H54 (cell line): ENCODE results near the gene PLCXD3.

Experiments used
- DNase-seq: peaks from one replicate; pipeline ENCODE4 v3.0.0; 2011; ENCODE audit warnings: low spot score, mixed read lengths; ENCODE audit not compliant: insufficient read length
- FAIRE-seq: peaks from 3 replicates; lab custom pipeline; 2011; peaks lifted over from hg19 to GRCh38; lab: Jason Lieb, UNC
- POLR2A ChIP-seq: IDR thresholded peaks from 2 replicates; pipeline ENCODE4 v1.6.1; 2011; ENCODE audit warnings: low read depth, mild to moderate bottlenecking, low read length

The PLCXD3 gene

DNA sequence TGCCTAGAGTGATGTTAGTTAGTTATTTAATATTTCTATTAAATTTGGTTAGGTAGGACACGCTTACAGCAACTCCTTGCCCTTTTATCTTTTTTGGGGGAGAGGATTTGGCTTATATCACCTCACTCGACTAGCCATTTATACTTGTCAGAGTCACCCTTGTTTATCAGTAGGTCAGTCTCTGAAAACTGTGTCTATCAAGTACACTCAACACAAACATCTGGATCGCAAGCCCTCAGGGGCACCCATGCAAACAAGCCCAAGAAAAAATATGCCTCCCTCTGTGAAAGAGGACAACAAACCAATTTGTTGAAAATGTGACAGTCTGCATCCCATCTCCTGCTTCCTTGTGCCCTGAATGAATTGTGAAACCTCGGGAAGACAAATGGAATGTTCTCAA lies 139.9 kb downstream of the PLCXD3 start:
- FAIRE-seq (no peak), DNase-seq (no peak)
- no peak for TF ChIP-seq POLR2A

DNA sequence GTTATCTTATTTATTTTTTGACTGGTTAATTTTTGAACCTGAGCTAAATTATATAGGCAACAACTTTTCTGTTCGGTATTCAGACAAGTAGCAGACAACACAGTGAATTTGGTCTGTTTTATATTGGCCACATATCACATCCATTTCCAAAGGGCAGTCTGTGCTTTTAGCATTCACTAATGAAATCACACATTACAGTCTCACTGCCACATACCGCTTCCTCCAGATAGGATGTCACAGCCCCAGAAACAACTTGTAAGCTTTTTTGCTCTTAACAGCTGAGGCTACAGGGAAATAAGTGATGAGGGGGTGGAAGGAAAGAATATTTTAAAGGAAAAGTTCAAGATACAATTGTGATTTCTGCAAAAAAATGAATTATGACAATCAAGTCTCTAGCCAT lies 140.6 kb downstream of the PLCXD3 start:
- no peak for TF ChIP-seq POLR2A
- DNase-seq = no peak
- FAIRE-seq = no peak

DNA sequence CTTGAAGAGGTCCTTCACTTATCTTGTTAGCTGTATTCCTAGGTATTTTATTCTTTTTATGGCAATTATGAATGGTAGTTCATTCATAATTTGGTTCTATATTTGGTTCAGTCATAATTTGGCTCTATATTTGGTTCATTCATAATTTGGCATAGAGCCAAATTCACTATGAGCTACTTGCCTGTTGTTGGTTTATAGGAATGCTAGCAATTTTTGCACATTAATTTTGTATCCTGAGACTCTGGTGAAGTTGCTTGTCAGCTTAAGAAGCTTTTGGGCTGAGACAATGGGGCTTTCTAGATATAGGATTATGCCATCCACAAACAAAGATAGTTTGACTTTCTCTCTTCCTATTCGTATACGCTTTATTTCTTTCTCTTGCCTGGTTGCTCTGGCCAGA lies 142.2 kb downstream of the PLCXD3 start:
- FAIRE-seq = no peak
- DNase-seq = no peak
- TF ChIP-seq POLR2A = no peak

- no peak for TF ChIP-seq POLR2A
- no peak for FAIRE-seq
- DNase-seq = no peak
Observed at GRCh38 chr5:41365369-41365768, 145.0 kb downstream of the PLCXD3 start.

GRCh38 chr5:41364346-41364745 lies 146.1 kb downstream of the PLCXD3 start:
- DNase-seq (no peak), FAIRE-seq (no peak)
- no peak for TF ChIP-seq POLR2A

- DNase-seq (no peak), FAIRE-seq (no peak)
- TF ChIP-seq POLR2A = no peak
Observed at GRCh38 chr5:41363343-41363986, 146.9 kb downstream of the PLCXD3 start.

- DNase-seq (no peak), FAIRE-seq (no peak)
- TF ChIP-seq POLR2A = no peak
Observed at GRCh38 chr5:41356786-41357185, 153.6 kb downstream of the PLCXD3 start.

DNA sequence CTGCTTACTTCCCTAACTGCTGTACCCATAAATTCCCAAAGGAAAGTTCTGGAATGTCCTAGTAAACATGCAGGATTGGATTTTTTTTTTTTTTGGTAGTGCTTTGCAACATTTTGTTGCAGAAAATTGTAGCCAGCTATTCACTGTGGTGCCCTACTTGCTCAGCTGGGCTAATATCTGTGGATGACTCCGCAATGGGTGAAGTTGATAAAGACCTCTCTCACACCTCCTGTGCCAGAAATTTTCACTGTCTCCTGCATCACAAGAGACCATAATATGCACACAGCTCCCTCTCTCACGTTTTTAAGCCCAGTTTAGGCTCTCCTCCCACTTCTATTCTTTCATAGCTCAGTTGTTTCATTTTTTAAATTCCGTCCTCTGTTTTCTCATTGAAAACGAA lies 160.6 kb downstream of the PLCXD3 start:
- DNase-seq (no peak), FAIRE-seq (no peak)
- TF ChIP-seq POLR2A = no peak

GRCh38 chr5:41347569-41347968 lies 162.8 kb downstream of the PLCXD3 start:
- DNase-seq (no peak), FAIRE-seq (no peak)
- TF ChIP-seq POLR2A = no peak

- DNase-seq = no peak
- peak; percentile 20 for FAIRE-seq
Observed at GRCh38 chr5:41346609-41347008, 163.8 kb downstream of the PLCXD3 start.

DNA sequence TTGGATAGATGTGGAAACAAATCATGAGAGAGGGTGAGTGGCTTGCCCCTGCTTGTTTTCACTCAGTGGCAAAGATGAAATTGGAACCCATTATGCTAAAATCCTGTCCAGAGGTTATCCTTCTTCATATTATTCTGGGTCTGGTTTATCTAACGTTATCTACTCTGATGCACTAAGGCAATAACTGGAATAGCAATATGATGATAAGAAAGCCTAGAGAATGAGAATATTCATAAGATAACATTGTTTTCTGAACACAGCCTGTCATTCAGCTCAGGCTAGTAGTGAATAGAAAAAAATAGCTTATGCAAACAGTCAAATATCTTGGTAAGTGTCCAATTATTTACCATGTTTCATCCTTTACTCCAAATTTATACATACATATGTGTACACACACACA lies 165.1 kb downstream of the PLCXD3 start:
- DNase-seq = no peak
- no peak for FAIRE-seq
- no peak for TF ChIP-seq POLR2A

More at GRCh38 chr5:41346609-41347008, 163.8 kb downstream of the PLCXD3 start:
- TF ChIP-seq POLR2A = no peak

DNA sequence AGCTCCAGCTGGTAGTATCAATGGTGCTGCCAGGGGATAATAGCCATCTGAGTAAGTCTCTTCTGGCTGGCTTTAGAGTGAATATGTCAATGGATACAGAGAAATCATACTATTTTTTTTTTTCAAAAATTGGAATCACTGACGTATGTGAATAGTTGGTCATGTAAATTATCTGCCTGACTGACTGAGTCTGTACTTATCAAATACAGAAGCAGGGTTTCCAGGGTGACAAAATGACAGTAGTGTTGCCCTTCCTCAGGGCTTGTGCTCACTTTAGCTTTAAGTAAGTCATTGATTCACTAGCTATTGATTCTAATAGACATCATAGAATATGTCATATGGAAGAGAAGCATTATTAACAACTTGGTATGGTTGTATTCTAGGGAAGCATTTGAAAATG lies 171.1 kb downstream of the PLCXD3 start:
- TF ChIP-seq POLR2A = no peak
- DNase-seq (no peak), FAIRE-seq (no peak)

GRCh38 chr5:41338136-41338675 lies 172.2 kb downstream of the PLCXD3 start:
- TF ChIP-seq POLR2A = no peak
- no peak for DNase-seq
- peak; percentile 45 for FAIRE-seq

DNA sequence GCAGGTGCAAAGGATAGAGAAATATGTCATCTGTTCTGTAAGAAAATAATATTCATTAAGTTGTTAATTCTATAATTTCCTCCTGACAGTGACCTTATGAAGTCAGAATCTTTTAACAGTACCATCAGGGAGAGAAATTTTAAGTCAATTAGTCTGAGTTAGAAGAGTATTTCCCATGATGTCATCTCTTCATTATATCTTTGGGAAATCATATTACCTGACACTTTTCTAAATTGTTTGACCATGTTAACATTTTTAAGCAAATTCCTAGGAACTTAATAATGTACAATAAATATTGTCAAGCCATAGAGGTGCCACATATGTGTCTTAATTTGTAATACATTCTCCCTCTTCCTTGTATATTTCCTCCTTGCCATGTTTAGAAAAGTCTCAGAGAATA lies 172.7 kb downstream of the PLCXD3 start:
- DNase-seq = no peak
- FAIRE-seq = no peak
- no peak for TF ChIP-seq POLR2A

DNA sequence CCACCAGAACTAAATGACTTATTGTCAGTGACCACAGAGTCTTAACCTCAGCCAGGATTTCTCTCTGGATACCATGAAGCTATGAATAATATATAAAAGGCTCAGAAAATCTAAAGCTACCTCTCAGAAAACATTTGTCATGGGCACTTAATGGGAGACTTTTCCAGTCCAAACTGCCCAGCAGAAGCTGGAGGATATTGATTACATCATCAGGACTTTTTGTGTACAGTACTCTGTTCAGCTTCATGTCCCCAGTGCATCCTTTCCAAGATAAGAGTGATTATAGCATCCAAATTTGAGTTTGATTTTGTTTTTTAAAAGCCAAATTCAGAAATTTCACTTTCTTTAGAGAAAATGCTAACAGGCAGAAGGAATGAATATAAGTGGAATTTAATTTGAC lies 173.2 kb downstream of the PLCXD3 start:
- FAIRE-seq (no peak), DNase-seq (no peak)
- TF ChIP-seq POLR2A = no peak
